Heart right ventricle (tissue), 16 donors: Measurements from ENCODE around the gene IFIT1. TPM values are rescaled to one million over a fixed set of nuclear protein-coding genes. Genes with fewer than 3 reads are reported as not detected.
A peak's percentile ranks its signal among the peaks of the same experiment; 100 is the strongest.
"Not testable (repeated sequence)": the region's sequence is repeated elsewhere in the genome, so short reads cannot be mapped to it uniquely, and the experiment has no call there.

Experiments used
- ATAC-seq, 8 donors: fragments of 200-7000 bp; cut with Tn5 transposase; one replicate each; pipeline ENCODE4 v1.9.1; 2020; ENCODE audit warnings: mild to moderate bottlenecking in 8 of 8, moderate library complexity in 8 of 8, moderate number of reproducible peaks in 1 of 8
- DNase-seq, 2 donors: peaks; one replicate each; pipeline ENCODE4 v3.0.0-alpha.2; 2020
- H3K27ac ChIP-seq, 10 donors: fragments of 200-600 bp; sonication (generic) in 2 of 10; one replicate each; pipeline versions ENCODE4 v1.5.0 to v1.8.0; 2020 to 2022; ENCODE audit warnings: mild to moderate bottlenecking in 3 of 10
- H3K27me3 ChIP-seq, 7 donors: fragments of 200-600 bp; one replicate each; pipeline ENCODE4 v1.8.0; 2021 to 2022; ENCODE audit warnings: mild to moderate bottlenecking in 2 of 7
- H3K36me3 ChIP-seq, 9 donors: fragments of 200-600 bp; sonication (generic) in 1 of 9; one replicate each; pipeline versions ENCODE4 v1.5.0 to v1.8.0; 2020 to 2022; ENCODE audit warnings: mild to moderate bottlenecking in 2 of 9
- H3K4me1 ChIP-seq, 9 donors: fragments of 200-600 bp; sonication (generic) in 1 of 9; one replicate each; pipeline versions ENCODE4 v1.5.0 to v1.8.0; 2020 to 2022; ENCODE audit warnings: mild to moderate bottlenecking in 4 of 9
- H3K4me3 ChIP-seq, 10 donors: fragments of 200-600 bp; sonication (generic) in 2 of 10; one replicate each; pipeline versions ENCODE4 v1.5.0 to v1.8.0; 2020 to 2022; ENCODE audit warnings: mild to moderate bottlenecking in 7 of 10, moderate library complexity in 2 of 10
- H3K9me3 ChIP-seq, 11 donors: fragments of 200-600 bp in 10 of 11; sonication (generic) in 2 of 11; one replicate each; pipeline versions ENCODE4 v1.5.0 to v1.8.0; 2013 to 2022; ENCODE audit warnings: mild to moderate bottlenecking in 2 of 11, control low read depth in 1 of 11, moderate library complexity in 1 of 11
- CTCF ChIP-seq, 9 donors: fragments of 200-600 bp; sonication (generic) in 2 of 9; IDR thresholded peaks; one replicate each; pipeline versions ENCODE4 v1.5.0 to v1.8.0; 2021 to 2022; ENCODE audit warnings: antibody characterized with exemption in 9 of 9, mild to moderate bottlenecking in 5 of 9, moderate library complexity in 1 of 9
- whole genome bisulfite sequencing, 2 donors: extraction: QIAGEN DNeasy Blood & Tissue Kit; methylation state at CpG; one replicate each; pipeline ENCODE4 v1.1.7; 2013; ENCODE audit warnings: inconsistent platforms in 1 of 2; 5-methylcytosine and 5-hydroxymethylcytosine counted together
- intact Hi-C, 10 donors: fragments of 100-400 bp; cut with DNase I; formaldehyde crosslinking; loops; one replicate each; pipeline versions ENCODE4 v1.11.1 to v1.14.2; 2022
- polyA plus RNA-seq, 2 donors: library from polyadenylated mRNA; stranded (reverse); fragments of 200-250 nt; gene quantifications; one replicate each; pipeline ENCODE4 v1.2.3, GENCODE V29; 2013
- total RNA-seq, 10 donors: library from RNA; stranded (reverse); fragmentation: NEBNext Ultra II Directional in 3 of 10; extraction: Animal tissue kit (Norgen Biotek cat#: 25700) in 3 of 10; gene quantifications; one replicate each; pipeline versions ENCODE4 v1.2.1 to v1.2.4, GENCODE V29; 2021 to 2023
- donor health status: Arrhythmogenic right ventricular cardiomyopathy.
- donor health status: ischemic (EF 13 %, LVEDD 7.1; RV severe dilation, severe dysfunction).
- donor health status: healthy with polysubstance abuse.
- donor health status: DM: no; HTN: yes; CAD: no.
- donor health status: DM: no; HTN: no; CAD: no.
- donor health status: ischemic (EF 25% LVEDD 6.9; RV normal size, moderate dysfunction).
- donor health status: ischemic (EF 25% LVEDD 5.7; RV mildly dilated, moderate dysfunction).
- donor health status: healthy.
- donor health status: DM: yes; HTN: yes; CAD: no.
- donor health status: Ischemic cardiomyopathy.
- donor health status: ischemic (EF 35%, LVEDD 5.7; RV mildly dilated, moderate dysfunction).
- donor health status: nonischemic (EF 11% LVEDD 7.7; RV severe dilation, severe dysfunction).
- donor health status: DM: yes; HTN: yes; CAD: no.
- donor health status: PGD.
- donor health status: ischemic (EF 29% LVEDD 5.4; RV normal size, mild dysfunction).
- donor health status: nonischemic (EF 23%, LVEDD 6.1; RV moderate dilation, normal function).

The IFIT1 gene
- total and polyA plus RNA-seq, 12 donors: 5.1 to 50.1 (median 27.8) TPM

GRCh38 chr10:89438525-89438924 lies 46.1 kb downstream of the IFIT1 start:
- no peak for TF ChIP-seq CTCF (IDR thresholded peaks at IDR 0.05)
- H3K27me3 ChIP-seq: peaks cover 0 to 4% (median 0%) of the 10 kb centered on the region in 7 donors
- WGBS, 2 donors: 92 to 97% methylated on average over 4 of the region's 4 CpGs
- no peak overlapping the region for H3K4me3 ChIP-seq
- ATAC-seq: no peak
- intact Hi-C loops: no loop called here
- no peak for DNase-seq
- H3K9me3 ChIP-seq: no peaks in the 10 kb centered on the region
- H3K36me3 ChIP-seq: no peaks in the 10 kb centered on the region
- H3K4me1 ChIP-seq: peaks cover 0 to 6% (median 0%) of the 10 kb centered on the region in 9 donors
- H3K27ac ChIP-seq: no peak overlapping the region

GRCh38 chr10:89440226-89441009 lies 48.0 kb downstream of the IFIT1 start:
- ATAC-seq (peak; percentile 55 to 97 (median 84)), DNase-seq (peak; percentile 44 to 61)
- Histone ChIP-seq H3K27me3 (no peaks in the 10 kb centered on the region), H3K27ac (peak overlapping the region in 3 of 10 donors; percentile 3 to 29 (median 12)), H3K4me3 (no peak overlapping the region), H3K9me3 (peaks cover 0 to 7% (median 0%) of the 10 kb centered on the region in 11 donors), H3K4me1 (peaks cover 0 to 6% (median 0%) of the 10 kb centered on the region in 9 donors), H3K36me3 (no peaks in the 10 kb centered on the region)
- TF ChIP-seq CTCF (IDR thresholded peaks at IDR 0.05): no peak
- 43 to 54% methylated on average over 4 of the region's 4 CpGs for WGBS, 2 donors
- intact Hi-C loops: no loop called here

GRCh38 chr10:89442289-89442688 lies 49.9 kb downstream of the IFIT1 start:
- intact Hi-C loops: no loop called here
- Histone ChIP-seq H3K36me3 (no peaks in the 10 kb centered on the region), H3K4me3 (no peak overlapping the region), H3K9me3 (peaks cover 0 to 13% (median 0%) of the 10 kb centered on the region in 11 donors), H3K27ac (no peak overlapping the region), H3K27me3 (no peaks in the 10 kb centered on the region), H3K4me1 (peaks cover 0 to 6% (median 0%) of the 10 kb centered on the region in 9 donors)
- DNase-seq (no peak), ATAC-seq (no peak)
- no peak for TF ChIP-seq CTCF (IDR thresholded peaks at IDR 0.05)
- 78 to 82% methylated on average over 1 of the region's 1 CpG for WGBS, 2 donors

- intact Hi-C loops, H3K4me3 ChIP-seq, DNase-seq, H3K27ac ChIP-seq, ATAC-seq, H3K27me3 ChIP-seq, H3K4me1 ChIP-seq, H3K36me3 ChIP-seq: not testable (repeated sequence)
- peaks cover 0 to 13% (median 0%) of the 10 kb centered on the region in 11 donors for H3K9me3 ChIP-seq
- WGBS, 2 donors: 96 to 97% methylated on average over 7 of the region's 7 CpGs
These were observed 52.4 kb downstream of the IFIT1 start for GRCh38 chr10:89444819-89445218.

- no peak for TF ChIP-seq CTCF (IDR thresholded peaks at IDR 0.05)
These were observed 58.5 kb downstream of the IFIT1 start for GRCh38 chr10:89450901-89451300.

More at GRCh38 chr10:89450901-89451300, 58.5 kb downstream of the IFIT1 start:
- intact Hi-C loops: no loop called here
- peaks cover 0 to 12% (median 0%) of the 10 kb centered on the region in 11 donors for H3K9me3 ChIP-seq
- no peaks in the 10 kb centered on the region for H3K27me3 ChIP-seq
- no peaks in the 10 kb centered on the region for H3K36me3 ChIP-seq
- H3K4me1 ChIP-seq: peaks cover 0 to 4% (median 0%) of the 10 kb centered on the region in 9 donors
- ATAC-seq (no peak), DNase-seq (no peak)
- 51 to 61% methylated on average over 2 of the region's 2 CpGs for WGBS, 2 donors
- H3K27ac ChIP-seq: no peak overlapping the region
- no peak overlapping the region for H3K4me3 ChIP-seq
